GM12878 (cell line): ENCODE data around the gene ADRA2B. TPM values are rescaled to one million over a fixed set of nuclear protein-coding genes. Genes with fewer than 3 reads are reported as not detected.

ENCODE experiments used
- ATAC-seq: fragments of 200-7000 bp; cut with Tn5 transposase; 3 replicates; pipeline ENCODE4 v1.9.1; 2020; ENCODE audit warnings: mild to moderate bottlenecking, moderate library complexity
- BruUV-seq: library from RNA; stranded (reverse); fragments of 400-500 nt; replicated peaks from 2 replicates; lab custom pipeline; 2021; lab: Mats Ljungman, UMichigan
- CTCF ChIA-PET: fragments of 300-600 bp; sonication (Branson Sonifier 250); formaldehyde crosslinking; extraction: SDS; loops from one replicate; lab custom pipeline; 2021; ENCODE audit warnings: inconsistent platforms; lab: Yijun Ruan, JAX
- POLR2A ChIA-PET: fragments of 350-600 bp; formaldehyde crosslinking; extraction: SDS; loops from one replicate; lab custom pipeline; 2021; ENCODE audit warnings: inconsistent platforms; lab: Charles Lee
- RAD21 ChIA-PET: fragments of 300-600 bp; sonication (Branson Sonifier 250); formaldehyde crosslinking; loops from one replicate; lab custom pipeline; 2023; ENCODE audit warnings: antibody characterized with exemption; ENCODE audit not compliant: unreplicated experiment; lab: Charles Lee
- SMC1A ChIA-PET: fragments of 300-600 bp; sonication (Branson Sonifier 250); formaldehyde crosslinking; loops from one replicate; lab custom pipeline; 2023; ENCODE audit not compliant: unreplicated experiment, uncharacterized antibody; lab: Charles Lee
- DNase-seq: peaks from one replicate; pipeline ENCODE4 v3.0.0-alpha.2; 2011; ENCODE audit warnings: low read depth, low spot score
- FAIRE-seq: peaks from 3 replicates; lab custom pipeline; 2011; peaks lifted over from hg19 to GRCh38; lab: Jason Lieb, UNC
- H2AFZ ChIP-seq: 2 replicates; pipeline ENCODE4 v1.6.0; 2011; ENCODE audit warnings: low read depth, low read length, control low read depth; ENCODE audit not compliant: control insufficient read depth
- H3K27ac ChIP-seq: 2 replicates; pipeline ENCODE4 v1.5.1; 2011; ENCODE audit warnings: control low read depth; ENCODE audit not compliant: control insufficient read depth, insufficient read depth
- H3K27me3 ChIP-seq, 2 experiments: replicated peaks in 1 of 2; 2 replicates each; pipeline versions ENCODE4 v1.6.0 to v1.6.1; 2011; ENCODE audit warnings: low read length in 1 of 2; ENCODE audit not compliant: control insufficient read depth in 2 of 2, insufficient read depth in 2 of 2
- H3K36me3 ChIP-seq, 2 experiments: 2 replicates each; pipeline ENCODE4 v1.5.1; 2011; ENCODE audit warnings: low read length in 1 of 2; ENCODE audit not compliant: control insufficient read depth in 2 of 2, insufficient read depth in 2 of 2
- H3K4me1 ChIP-seq: 2 replicates; pipeline ENCODE4 v1.6.1; 2011; ENCODE audit warnings: mild to moderate bottlenecking, low read length, moderate library complexity, mixed read lengths; ENCODE audit not compliant: control insufficient read depth, insufficient read depth
- H3K4me2 ChIP-seq: 2 replicates; pipeline ENCODE4 v1.6.0; 2011; ENCODE audit warnings: control low read depth; ENCODE audit not compliant: control insufficient read depth, insufficient read depth
- H3K4me3 ChIP-seq: fragments of 200-600 bp; sonication (generic); 2 replicates; pipeline ENCODE4 v1.5.1; 2016
- H3K79me2 ChIP-seq: 2 replicates; pipeline ENCODE4 v1.6.0; 2011; ENCODE audit warnings: low read length; ENCODE audit not compliant: control insufficient read depth, insufficient read depth
- H3K9ac ChIP-seq: 2 replicates; pipeline ENCODE4 v1.8.0; 2011; ENCODE audit warnings: low read length, control low read depth, mixed read lengths; ENCODE audit not compliant: control insufficient read depth, insufficient read depth
- H3K9me3 ChIP-seq: replicated peaks from 3 replicates; pipeline ENCODE4 v1.5.1; 2011; ENCODE audit warnings: mild to moderate bottlenecking, low read length; ENCODE audit not compliant: control insufficient read depth, insufficient read depth
- H4K20me1 ChIP-seq: 2 replicates; pipeline ENCODE4 v1.6.0; 2011; ENCODE audit not compliant: control insufficient read depth, insufficient read depth
- ASH2L ChIP-seq: fragments of 300-600, 200-600 bp; sonication (generic); IDR thresholded peaks from 2 replicates; pipeline ENCODE4 v1.6.1; 2017; ENCODE audit warnings: low read depth, mild to moderate bottlenecking, borderline replicate concordance
- EED ChIP-seq: sonication (generic); IDR thresholded peaks from 2 replicates; pipeline ENCODE4 v1.6.1; 2016; ENCODE audit warnings: antibody characterized with exemption, low read depth
- GATAD2B ChIP-seq: fragments of 450-650 bp; conservative IDR thresholded peaks from 2 replicates; pipeline ENCODE4 v1.6.1; 2017; ENCODE audit warnings: low read depth, mild to moderate bottlenecking, moderate library complexity
- JUND ChIP-seq: IDR thresholded peaks from 2 replicates; pipeline ENCODE4 v1.6.1; 2012; ENCODE audit warnings: low read depth, mild to moderate bottlenecking, low read length, improper control_type of control experiment, moderate library complexity
- PAX8 ChIP-seq: fragments of 450-650 bp; IDR thresholded peaks from 2 replicates; pipeline ENCODE4 v1.6.1; 2017; ENCODE audit warnings: mild to moderate bottlenecking, moderate library complexity
- ZNF217 ChIP-seq: fragments of 450-650 bp; IDR thresholded peaks from 2 replicates; pipeline ENCODE4 v1.6.1; 2017; ENCODE audit warnings: antibody characterized with exemption, mild to moderate bottlenecking
- ZNF622 ChIP-seq: fragments of 450-650 bp; IDR thresholded peaks from 2 replicates; pipeline ENCODE4 v1.6.1; 2017; ENCODE audit warnings: mild to moderate bottlenecking, inconsistent platforms
- ZSCAN29 ChIP-seq: fragments of 450-650 bp; IDR thresholded peaks from 2 replicates; pipeline ENCODE4 v1.6.1; 2017; ENCODE audit warnings: mild to moderate bottlenecking, moderate library complexity
- WGBS: methylation state at CpG from one replicate; pipeline ENCODE4 v1.1.6; 2016; ENCODE audit warnings: low lambda C conversion rate; ENCODE audit not compliant: insufficient replicate concordance, insufficient coverage; ENCODE audit errors: missing lambda C conversion rate; 5-methylcytosine and 5-hydroxymethylcytosine counted together
- in situ Hi-C: fragments of 300-500 bp; cut with MboI; formaldehyde crosslinking; loops from 9 replicates; pipeline ENCODE4 v1.14.3; 2018; ENCODE audit warnings: mixed read lengths
- intact Hi-C: fragments of 100-400 bp; cut with micrococcal nuclease; formaldehyde crosslinking; loops from one replicate; pipeline ENCODE4 v1.14.2; 2022; ENCODE audit not compliant: unreplicated experiment
- polyA plus RNA-seq, 11 experiments: library from polyadenylated mRNA; depleted of rRNA in 4 of 11; unstranded in 6 of 11; stranded (reverse) in 5 of 11; fragments of >200 nt; fragmentation: Nextera tagmentation in 4 of 11; fragmentation: Illumina TruSeq in 1 of 11; extraction: Ambion mirVana in 4 of 11; extraction: Trizol in 1 of 11; gene quantifications; 1 replicate in 1 of 11; 2 replicates in 10 of 11; pipeline versions ENCODE4 v1.2.1 to v1.2.3, GENCODE V29; 2011 to 2016; ENCODE audit warnings: inconsistent platforms in 2 of 11, missing spikeins in 2 of 11, low read depth in 1 of 11
- total RNA-seq, 4 experiments: library from RNA; depleted of rRNA in 3 of 4; stranded (reverse); fragments of >200 nt in 3 of 4; fragmentation: Illumina TruSeq in 1 of 4; extraction: Trizol in 1 of 4; gene quantifications; 2 replicates each; pipeline versions ENCODE4 v1.2.1 to v1.2.3, GENCODE V29; 2013 to 2021
- TF ChIP-seq, protein P1 (sequence below): IDR thresholded peaks from 2 replicates; pipeline ENCODE4 v1.6.1; 2012; ENCODE audit warnings: low read depth, low read length, improper control_type of control experiment

ADRA2B gene
- total and polyA plus RNA-seq, 10 of the 15 experiments (the other 5 are each of a cell fraction or from before 2014, with no cell fraction given), result 0.01 to 0.10 (median 0.04) TPM; not detected in 6

DNA sequence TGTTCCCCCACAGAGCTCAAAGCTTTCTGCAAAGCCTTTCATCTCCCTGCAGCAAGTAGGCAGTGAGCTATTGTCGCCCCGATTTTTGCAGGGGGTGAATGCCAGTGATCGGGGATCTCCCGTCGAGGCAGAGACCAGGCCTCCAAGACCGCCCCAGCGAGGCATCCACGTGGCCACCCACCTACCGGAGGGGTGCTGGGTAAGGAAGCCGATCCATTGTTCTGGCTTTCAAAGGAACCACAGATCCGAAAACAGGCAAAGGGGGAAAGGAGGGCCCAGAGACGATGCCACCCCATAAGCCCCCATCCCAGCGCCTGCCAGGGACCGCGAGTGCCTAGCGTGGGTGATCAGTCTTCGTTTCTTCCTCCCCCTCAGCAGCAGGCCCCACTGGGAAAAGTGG lies 2.4 kb downstream of the ADRA2B start:
- ChIA-PET SMC1A (interaction anchor here (0.6 to 1.1 kb wide), 2 partner anchors 29 to 60 kb away, joined by 3 to 7 read pairs; no protein-coding TSS in a partner anchor), CTCF (interaction anchor here (0.7 to 1.5 kb wide), 9 partner anchors 10 to 153 kb away, joined by 3 to 13 read pairs (median 3); partner anchors contain the start of gene ASTL), RAD21 (interaction anchor here (1.2 to 1.6 kb wide), 5 partner anchors 33 to 121 kb away, joined by 3 to 9 read pairs (median 4); no protein-coding TSS in a partner anchor), POLR2A (no interaction called here)
- Histone ChIP-seq H3K4me2 (no peak overlapping the region), H3K4me1 (peaks cover 6% of the 10 kb centered on the region), H3K27me3 (no peaks in the 10 kb centered on the region; a peak in 2 of 4 replicates), H3K36me3 (no peaks in the 10 kb centered on the region), H3K4me3 (no peak overlapping the region), H4K20me1 (no peaks in the 10 kb centered on the region; the same call in 1 of the 2 replicates), H3K27ac (no peak overlapping the region), H3K9me3 (no peaks in the 10 kb centered on the region), H3K79me2 (no peaks in the 10 kb centered on the region), H2AFZ (no peak overlapping the region), H3K9ac (no peak overlapping the region)
- DNase-seq, result no peak
- no peak for ATAC-seq
- no peak for TF ChIP-seq PAX8
- TF ChIP-seq ASH2L, result no peak
- no peak for TF ChIP-seq ZSCAN29
- no peak for TF ChIP-seq ZNF622
- TF ChIP-seq, protein P1, sequence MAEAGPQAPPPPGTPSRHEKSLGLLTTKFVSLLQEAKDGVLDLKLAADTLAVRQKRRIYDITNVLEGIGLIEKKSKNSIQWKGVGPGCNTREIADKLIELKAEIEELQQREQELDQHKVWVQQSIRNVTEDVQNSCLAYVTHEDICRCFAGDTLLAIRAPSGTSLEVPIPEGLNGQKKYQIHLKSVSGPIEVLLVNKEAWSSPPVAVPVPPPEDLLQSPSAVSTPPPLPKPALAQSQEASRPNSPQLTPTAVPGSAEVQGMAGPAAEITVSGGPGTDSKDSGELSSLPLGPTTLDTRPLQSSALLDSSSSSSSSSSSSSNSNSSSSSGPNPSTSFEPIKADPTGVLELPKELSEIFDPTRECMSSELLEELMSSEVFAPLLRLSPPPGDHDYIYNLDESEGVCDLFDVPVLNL, result no peak
- no peak for TF ChIP-seq JUND
- no peak for TF ChIP-seq GATAD2B
- no peak for TF ChIP-seq EED
- TF ChIP-seq ZNF217, result no peak
- no TSS peak for BruUV-seq
- intact Hi-C loops (no loop called here), in situ Hi-C loops (no loop called here)
- FAIRE-seq, result no peak
- 72% methylated on average over 17 of the region's 17 CpGs for WGBS
